Dendritic cell treated with granulocyte-macrophage colony-stimulating factor and Interleukin-4, amounts not matched to agents 40 ng/mL and 50 ng/mL, for 4 days (primary cell): ENCODE measurements around the gene ARHGAP24.

ENCODE experiments used
- H3K27ac Mint-ChIP-seq: one replicate; pipeline ENCODE4 v1.8.0; 2022; ENCODE audit warnings: mild to moderate bottlenecking, mixed read lengths
- H3K27me3 Mint-ChIP-seq: one replicate; pipeline ENCODE4 v1.8.0; 2022; ENCODE audit warnings: mild to moderate bottlenecking, mixed read lengths
- H3K36me3 Mint-ChIP-seq: one replicate; pipeline ENCODE4 v1.8.0; 2022; ENCODE audit warnings: low read depth, mixed read lengths
- H3K4me1 Mint-ChIP-seq: one replicate; pipeline ENCODE4 v1.8.0; 2022; ENCODE audit warnings: low read depth, mixed read lengths
- H3K4me3 Mint-ChIP-seq: one replicate; pipeline ENCODE4 v1.8.0; 2022; ENCODE audit warnings: mild to moderate bottlenecking, moderate library complexity, mixed read lengths
- H3K9me3 Mint-ChIP-seq: one replicate; pipeline ENCODE4 v1.8.0; 2022; ENCODE audit warnings: mixed read lengths
- intact Hi-C: fragments of 100-400 bp; cut with micrococcal nuclease; formaldehyde crosslinking; loops from one replicate; pipeline ENCODE4 v1.15.0; 2022

The ARHGAP24 gene

DNA sequence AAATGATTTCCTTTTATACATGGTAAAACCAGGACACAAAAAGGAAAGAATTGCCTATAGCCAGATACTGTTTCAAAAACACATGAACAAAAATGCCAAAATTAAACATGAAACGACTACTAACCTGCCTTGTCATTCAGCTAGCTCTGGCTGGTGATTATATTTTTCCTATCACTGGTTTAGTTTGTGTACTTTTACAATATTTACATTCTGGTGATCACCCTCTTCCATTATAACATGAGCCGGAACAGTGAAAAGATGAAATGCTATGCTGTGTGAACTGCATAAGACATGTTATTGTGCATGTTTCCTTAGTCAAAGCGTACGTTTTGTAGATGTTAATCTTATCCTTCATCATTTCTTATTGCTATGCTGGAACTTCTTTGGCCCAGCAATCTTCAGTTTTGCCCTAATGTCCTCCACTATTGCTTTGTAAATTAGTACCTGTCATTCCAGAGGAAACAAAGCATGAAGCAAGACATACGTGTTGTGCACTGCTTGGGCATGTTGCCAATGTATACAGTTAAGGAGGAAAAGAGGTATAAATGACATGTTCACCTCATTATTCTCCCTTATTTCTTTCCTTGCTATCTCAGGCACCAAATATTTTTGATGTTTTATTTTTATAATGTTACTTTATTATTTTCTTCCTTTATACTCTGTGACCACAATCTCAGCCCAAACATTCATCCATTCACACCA, 386.3 kb downstream of the ARHGAP24 start:
- H3K4me3 Mint-ChIP-seq: no peak overlapping the region
- H3K27me3 Mint-ChIP-seq: no peaks in the 10 kb centered on the region
- intact Hi-C loops: no loop called here
- no peak overlapping the region for H3K27ac Mint-ChIP-seq
- no peaks in the 10 kb centered on the region for H3K9me3 Mint-ChIP-seq
- H3K4me1 Mint-ChIP-seq: no peaks in the 10 kb centered on the region
- no peaks in the 10 kb centered on the region for H3K36me3 Mint-ChIP-seq

DNA sequence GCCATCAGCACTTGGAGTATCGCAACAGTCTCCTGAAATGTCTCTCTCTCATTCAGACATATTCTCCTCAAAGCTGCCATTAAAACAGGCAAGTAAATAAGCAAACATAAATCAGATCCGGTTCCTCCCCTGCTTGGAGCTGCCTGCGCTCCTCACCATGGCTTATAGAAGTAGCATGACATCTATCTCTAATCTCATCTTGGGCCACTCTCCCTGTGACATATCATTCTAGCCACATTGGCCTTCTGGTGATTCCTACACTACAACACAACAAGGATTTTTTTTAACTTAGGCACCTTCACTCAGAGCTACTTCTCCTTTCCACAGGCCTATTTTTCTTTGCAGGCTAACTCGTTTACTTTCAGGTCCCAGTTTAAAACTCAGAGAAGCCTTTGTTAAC, 387.9 kb downstream of the ARHGAP24 start:
- Mint-ChIP-seq H3K27me3 (no peaks in the 10 kb centered on the region), H3K27ac (no peak overlapping the region), H3K4me1 (no peaks in the 10 kb centered on the region), H3K36me3 (no peaks in the 10 kb centered on the region), H3K4me3 (no peak overlapping the region), H3K9me3 (no peaks in the 10 kb centered on the region)
- intact Hi-C loops: no loop called here

DNA sequence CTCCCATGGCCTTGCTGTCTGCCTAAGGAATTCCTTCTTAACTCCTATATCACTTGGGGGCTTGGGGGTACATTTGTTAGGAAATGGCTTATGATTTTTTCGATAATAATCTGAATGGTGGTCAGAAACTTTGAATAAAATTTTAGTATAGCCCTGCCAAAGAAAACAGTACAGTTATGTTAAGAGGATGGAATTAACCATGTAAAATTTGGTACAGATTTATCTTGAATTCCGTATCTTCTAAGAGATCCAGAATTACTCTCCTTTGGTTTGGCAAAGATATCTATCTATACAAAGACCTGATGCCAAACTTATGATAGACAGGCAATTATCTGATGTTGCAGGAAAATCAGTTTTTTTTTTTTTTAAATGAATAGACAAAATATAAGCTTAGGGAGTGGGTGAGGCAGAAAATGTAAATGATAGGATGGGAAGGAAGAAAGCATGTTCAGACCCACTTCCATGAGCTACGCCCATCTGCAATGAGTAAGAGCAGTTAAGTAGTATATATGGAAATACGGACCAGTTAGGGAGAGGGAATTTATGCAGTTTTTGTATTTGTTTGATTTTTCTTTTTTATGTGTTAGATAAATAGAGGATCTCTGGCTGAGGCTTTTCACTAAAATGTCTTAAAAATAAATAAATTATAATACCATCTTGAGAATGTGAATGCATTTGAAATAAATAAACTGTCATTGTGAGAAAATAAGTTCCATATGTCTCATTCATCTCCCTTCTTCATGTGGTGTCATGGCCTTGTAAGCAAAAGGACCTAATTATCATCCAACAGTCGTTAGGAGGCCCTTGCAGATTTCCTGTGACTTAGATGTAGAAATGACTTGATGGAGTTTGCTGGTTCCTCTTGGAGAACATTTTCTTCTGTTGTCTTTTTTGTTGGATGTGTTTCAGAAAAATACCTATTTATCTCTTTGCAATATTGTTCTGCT, 389.6 kb downstream of the ARHGAP24 start:
- H3K9me3 Mint-ChIP-seq: no peaks in the 10 kb centered on the region
- H3K36me3 Mint-ChIP-seq: no peaks in the 10 kb centered on the region
- H3K4me1 Mint-ChIP-seq: no peaks in the 10 kb centered on the region
- no peak overlapping the region for H3K27ac Mint-ChIP-seq
- no peaks in the 10 kb centered on the region for H3K27me3 Mint-ChIP-seq
- H3K4me3 Mint-ChIP-seq: no peak overlapping the region
- intact Hi-C loops: no loop called here

DNA sequence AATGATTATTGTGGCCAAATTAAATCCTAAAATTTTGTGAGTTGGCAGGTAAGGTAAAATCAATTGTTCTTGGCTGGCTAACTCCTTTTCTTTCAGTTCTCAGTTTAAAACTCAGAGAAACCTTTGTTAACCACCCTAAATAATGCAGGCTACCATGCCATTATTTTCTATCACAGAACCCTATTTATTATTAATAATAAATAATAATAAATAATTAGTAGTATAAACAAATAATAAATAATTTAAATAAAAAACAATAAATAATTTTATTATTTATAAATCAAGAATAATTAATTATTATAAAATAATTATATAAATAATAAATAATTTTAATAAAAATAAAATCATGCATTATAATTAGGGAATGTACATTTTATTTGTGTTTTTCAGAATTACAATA, 390.3 kb downstream of the ARHGAP24 start:
- no peaks in the 10 kb centered on the region for H3K27me3 Mint-ChIP-seq
- H3K4me1 Mint-ChIP-seq: no peaks in the 10 kb centered on the region
- intact Hi-C loops: no loop called here
- H3K4me3 Mint-ChIP-seq: no peak overlapping the region
- no peaks in the 10 kb centered on the region for H3K36me3 Mint-ChIP-seq
- no peaks in the 10 kb centered on the region for H3K9me3 Mint-ChIP-seq
- H3K27ac Mint-ChIP-seq: no peak overlapping the region

DNA sequence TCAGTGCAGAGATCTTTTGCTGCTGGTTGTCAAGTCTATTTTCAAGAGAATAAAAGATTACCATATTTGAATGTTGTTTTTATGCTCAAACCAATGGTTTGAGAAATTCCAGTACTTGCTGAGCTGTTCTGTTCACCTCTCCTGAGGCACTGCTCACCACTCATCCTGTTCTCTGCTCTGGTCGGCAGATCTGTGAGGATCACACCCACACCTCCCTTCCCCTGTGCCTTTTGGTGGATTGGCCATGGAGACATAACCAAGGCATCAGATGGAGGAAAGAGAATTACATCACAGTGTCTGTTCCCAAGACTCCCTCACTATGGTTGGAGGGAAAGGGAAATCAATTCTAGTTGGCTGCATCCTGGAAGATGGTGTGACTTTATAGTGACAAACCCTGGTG, 391.6 kb downstream of the ARHGAP24 start:
- H3K4me3 Mint-ChIP-seq: no peak overlapping the region
- H3K27me3 Mint-ChIP-seq: no peaks in the 10 kb centered on the region
- intact Hi-C loops: no loop called here
- no peaks in the 10 kb centered on the region for H3K9me3 Mint-ChIP-seq
- no peak overlapping the region for H3K27ac Mint-ChIP-seq
- H3K4me1 Mint-ChIP-seq: no peaks in the 10 kb centered on the region
- H3K36me3 Mint-ChIP-seq: no peaks in the 10 kb centered on the region

- H3K27me3 Mint-ChIP-seq: no peaks in the 10 kb centered on the region
- H3K4me3 Mint-ChIP-seq: no peak overlapping the region
- H3K27ac Mint-ChIP-seq: no peak overlapping the region
- no peaks in the 10 kb centered on the region for H3K4me1 Mint-ChIP-seq
- H3K36me3 Mint-ChIP-seq: no peaks in the 10 kb centered on the region
- intact Hi-C loops: no loop called here
- H3K9me3 Mint-ChIP-seq: no peaks in the 10 kb centered on the region
Measured at GRCh38 chr4:85867271-85867670, 392.3 kb downstream of the ARHGAP24 start.

DNA sequence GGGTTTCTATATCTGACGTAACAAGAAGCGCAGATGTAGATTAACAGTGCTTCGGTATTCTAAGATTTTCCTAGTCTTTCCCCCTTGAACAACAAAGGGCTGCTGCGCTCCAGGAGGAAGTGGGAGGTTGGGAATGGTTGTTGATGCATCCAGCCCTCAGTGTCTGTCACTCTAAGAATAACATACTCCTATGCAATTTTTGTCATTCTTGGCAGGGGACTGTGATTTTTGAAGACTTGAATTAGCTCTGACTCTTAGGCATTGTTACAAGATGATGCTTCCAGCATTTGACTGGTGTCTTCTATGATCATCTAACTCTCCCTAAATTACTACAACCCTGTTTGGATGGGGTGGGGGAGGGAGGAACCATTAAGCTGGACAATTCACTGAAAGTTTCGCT, 394.2 kb downstream of the ARHGAP24 start:
- intact Hi-C loops: no loop called here
- H3K27me3 Mint-ChIP-seq: no peaks in the 10 kb centered on the region
- no peaks in the 10 kb centered on the region for H3K36me3 Mint-ChIP-seq
- no peaks in the 10 kb centered on the region for H3K9me3 Mint-ChIP-seq
- no peaks in the 10 kb centered on the region for H3K4me1 Mint-ChIP-seq
- no peak overlapping the region for H3K27ac Mint-ChIP-seq
- H3K4me3 Mint-ChIP-seq: no peak overlapping the region

DNA sequence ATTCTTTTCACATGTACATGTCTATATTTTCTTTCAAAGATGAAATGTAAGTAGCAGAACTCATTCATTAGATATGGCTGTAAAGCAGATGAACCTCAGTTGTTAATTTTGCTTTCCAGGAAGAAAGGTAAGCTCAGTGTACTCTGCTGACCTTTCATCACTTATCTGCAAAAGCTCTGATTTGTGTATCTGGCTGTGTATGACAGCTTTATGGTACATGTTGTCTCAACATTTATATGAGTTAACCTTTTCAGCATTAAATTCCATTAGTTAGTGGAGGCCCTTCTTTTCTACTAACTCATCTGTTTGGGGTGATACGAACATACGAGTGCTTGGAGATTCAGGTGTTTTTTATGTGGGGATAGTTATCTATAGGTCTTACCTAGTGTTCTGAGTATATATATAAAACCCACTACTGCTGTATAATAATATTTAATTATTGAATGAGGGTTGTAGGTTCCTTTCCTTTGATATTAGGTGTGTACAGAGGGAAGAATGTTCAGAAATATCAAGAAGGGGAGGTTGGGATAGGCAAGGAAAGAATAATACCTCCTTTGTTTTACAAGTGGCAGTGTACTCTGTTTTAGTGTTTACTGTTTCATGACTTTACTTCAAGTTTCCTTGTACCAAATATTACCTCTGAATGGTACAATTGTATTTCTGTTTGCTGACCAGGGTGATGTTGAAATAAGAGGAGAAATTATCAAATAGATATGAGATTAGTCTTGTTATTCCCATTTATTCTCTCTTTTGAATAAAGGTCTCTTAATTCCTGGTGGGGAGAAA, 395.5 kb downstream of the ARHGAP24 start:
- intact Hi-C loops: no loop called here
- no peak overlapping the region for H3K4me3 Mint-ChIP-seq
- no peak overlapping the region for H3K27ac Mint-ChIP-seq
- no peaks in the 10 kb centered on the region for H3K9me3 Mint-ChIP-seq
- H3K27me3 Mint-ChIP-seq: no peaks in the 10 kb centered on the region
- no peaks in the 10 kb centered on the region for H3K36me3 Mint-ChIP-seq
- H3K4me1 Mint-ChIP-seq: no peaks in the 10 kb centered on the region

DNA sequence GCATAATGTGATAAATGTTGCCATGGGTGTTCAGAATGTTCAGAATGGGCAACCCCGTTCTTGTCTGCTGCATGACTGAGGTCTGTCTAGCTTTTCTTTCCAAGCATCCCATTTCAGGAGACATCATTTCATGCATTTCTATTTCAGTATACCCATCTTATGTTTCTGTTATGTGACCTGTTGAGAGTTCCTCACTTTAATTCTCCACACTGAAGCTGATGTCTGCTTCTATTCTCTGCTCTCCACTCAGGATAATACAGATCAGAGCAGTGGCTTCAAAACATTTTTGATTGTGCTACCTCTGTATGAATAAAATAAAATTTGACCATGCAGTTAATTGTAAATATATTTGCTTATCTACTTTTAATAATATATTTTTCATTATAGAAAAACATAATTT, 398.6 kb downstream of the ARHGAP24 start:
- intact Hi-C loops: no loop called here
- H3K36me3 Mint-ChIP-seq: no peaks in the 10 kb centered on the region
- no peaks in the 10 kb centered on the region for H3K9me3 Mint-ChIP-seq
- H3K27ac Mint-ChIP-seq: no peak overlapping the region
- H3K4me1 Mint-ChIP-seq: no peaks in the 10 kb centered on the region
- no peaks in the 10 kb centered on the region for H3K27me3 Mint-ChIP-seq
- no peak overlapping the region for H3K4me3 Mint-ChIP-seq

- Mint-ChIP-seq H3K36me3 (no peaks in the 10 kb centered on the region), H3K27ac (no peak overlapping the region), H3K27me3 (no peaks in the 10 kb centered on the region), H3K4me1 (no peaks in the 10 kb centered on the region), H3K4me3 (no peak overlapping the region), H3K9me3 (no peaks in the 10 kb centered on the region)
- intact Hi-C loops: no loop called here
Measured at GRCh38 chr4:85879518-85879917, 404.6 kb downstream of the ARHGAP24 start.

- no peaks in the 10 kb centered on the region for H3K36me3 Mint-ChIP-seq
- H3K4me3 Mint-ChIP-seq: no peak overlapping the region
- H3K27me3 Mint-ChIP-seq: no peaks in the 10 kb centered on the region
- H3K9me3 Mint-ChIP-seq: no peaks in the 10 kb centered on the region
- no peak overlapping the region for H3K27ac Mint-ChIP-seq
- no peaks in the 10 kb centered on the region for H3K4me1 Mint-ChIP-seq
- intact Hi-C loops: no loop called here
Measured at GRCh38 chr4:85883180-85883579, 408.2 kb downstream of the ARHGAP24 start.

GRCh38 chr4:85884251-85884650, 409.3 kb downstream of the ARHGAP24 start:
- Mint-ChIP-seq H3K4me3 (no peak overlapping the region), H3K4me1 (no peaks in the 10 kb centered on the region), H3K9me3 (no peaks in the 10 kb centered on the region), H3K27ac (no peak overlapping the region), H3K27me3 (no peaks in the 10 kb centered on the region), H3K36me3 (no peaks in the 10 kb centered on the region)
- intact Hi-C loops: no loop called here

GRCh38 chr4:85886665-85887064, 411.7 kb downstream of the ARHGAP24 start:
- Mint-ChIP-seq H3K4me1 (peaks cover 13% of the 10 kb centered on the region), H3K9me3 (no peaks in the 10 kb centered on the region), H3K27me3 (peaks cover 5% of the 10 kb centered on the region), H3K27ac (no peak overlapping the region), H3K4me3 (no peak overlapping the region), H3K36me3 (no peaks in the 10 kb centered on the region)
- intact Hi-C loops: no loop called here

DNA sequence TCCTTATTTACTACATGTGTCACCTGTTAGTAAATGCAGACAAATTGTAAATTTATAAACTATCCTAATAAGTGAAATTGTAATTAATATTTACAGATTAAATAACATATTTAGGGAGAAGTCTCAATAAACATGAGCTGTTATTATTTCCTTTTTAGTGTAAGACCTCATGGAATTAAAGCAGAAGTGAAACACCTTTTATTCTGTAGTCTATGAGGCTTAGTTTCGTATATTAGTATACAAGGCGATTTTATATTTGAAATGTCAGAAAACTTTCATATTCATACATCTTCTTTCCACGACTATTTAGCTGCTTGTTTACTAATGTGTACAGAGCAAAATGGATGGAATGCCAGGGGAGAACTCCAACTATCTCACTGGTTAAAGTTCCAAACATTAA, 414.4 kb downstream of the ARHGAP24 start:
- no peaks in the 10 kb centered on the region for H3K36me3 Mint-ChIP-seq
- intact Hi-C loops: no loop called here
- H3K27me3 Mint-ChIP-seq: peaks cover 5% of the 10 kb centered on the region
- no peak overlapping the region for H3K4me3 Mint-ChIP-seq
- no peaks in the 10 kb centered on the region for H3K9me3 Mint-ChIP-seq
- H3K27ac Mint-ChIP-seq: no peak overlapping the region
- H3K4me1 Mint-ChIP-seq: peaks cover 13% of the 10 kb centered on the region
